Stimulated activated CD8-positive, alpha-beta memory T cell treated with anti-CD3 and anti-CD28 coated beads, Interleukin-12 subunit alpha, Interleukin-12 subunit beta, amount 100 ng/mL, for 1 hour (primary cell): ENCODE measurements around the gene PBLD.
"Not testable (repeated sequence)": the region's sequence is repeated elsewhere in the genome, so short reads cannot be mapped to it uniquely, and the experiment has no call there.

Experiments
- DNase-seq: peaks from one replicate; pipeline ENCODE4 v3.0.0-alpha.2; 2020; ENCODE audit warnings: low read depth

PBLD gene

GRCh38 chr10:68330852-68331454, 1.8 kb downstream of the PBLD start:
- no peak for DNase-seq

DNA sequence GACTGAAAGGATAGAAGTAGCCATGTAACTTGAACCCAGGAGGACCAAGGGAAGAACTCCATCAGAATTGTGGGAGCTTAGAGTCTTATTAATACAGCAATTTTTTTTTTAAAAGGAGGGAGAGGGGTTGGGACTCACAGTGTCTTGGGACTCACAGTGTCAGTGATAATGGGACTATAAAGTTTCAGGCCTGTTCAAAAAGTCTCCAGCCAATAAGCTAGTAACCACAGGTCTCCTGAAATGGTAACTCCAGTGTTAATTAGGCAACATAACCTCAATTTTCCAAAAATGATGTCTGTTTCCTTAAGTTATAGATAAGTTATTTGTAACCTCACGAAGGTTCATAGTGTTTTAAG, 3.2 kb downstream of the PBLD start:
- no peak for DNase-seq

GRCh38 chr10:68327889-68328786, 4.6 kb downstream of the PBLD start:
- no peak for DNase-seq

DNA sequence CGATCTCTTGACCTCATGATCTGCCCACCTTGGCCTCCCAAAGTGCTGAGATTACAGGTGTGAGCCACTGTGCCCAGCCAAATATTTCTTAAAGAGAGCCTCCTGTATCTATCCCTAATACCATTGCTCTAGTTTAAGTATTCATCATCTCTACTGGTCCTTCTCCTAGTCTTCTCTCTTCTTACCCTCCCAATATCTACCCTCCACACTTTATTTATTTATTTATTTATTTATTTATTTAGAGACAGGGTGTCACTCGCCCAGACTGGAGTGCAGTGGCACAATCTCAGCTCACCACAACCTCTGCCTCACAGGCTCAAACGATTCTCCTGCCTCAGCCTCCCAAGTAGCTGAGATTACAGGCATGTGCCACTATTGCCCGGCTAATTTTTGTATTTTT, 8.3 kb downstream of the PBLD start:
- DNase-seq = not testable (repeated sequence)

GRCh38 chr10:68318331-68319059, 14.2 kb downstream of the PBLD start:
- DNase-seq = no peak

GRCh38 chr10:68315582-68315981, 17.1 kb downstream of the PBLD start:
- DNase-seq = no peak

DNA sequence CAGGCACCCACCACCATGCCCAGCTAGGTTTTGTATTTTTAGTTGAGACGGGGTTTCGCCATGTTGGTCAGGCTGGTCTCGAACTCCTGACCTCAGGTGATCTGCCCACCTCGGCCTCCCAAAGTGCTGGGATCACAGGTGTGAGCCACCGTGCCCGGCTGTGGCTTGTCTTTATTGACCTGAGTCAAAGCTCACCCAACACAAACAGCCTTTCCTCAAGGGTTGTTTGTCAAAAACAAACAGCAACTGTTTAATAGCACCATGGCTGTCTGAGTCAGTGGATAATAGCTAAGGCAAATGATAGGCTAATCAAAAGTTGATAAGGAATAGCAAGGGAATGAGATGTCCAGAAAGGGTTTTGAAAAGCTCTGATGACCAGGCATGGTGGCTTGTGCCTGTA, 17.8 kb downstream of the PBLD start:
- DNase-seq = not testable (repeated sequence)

DNA sequence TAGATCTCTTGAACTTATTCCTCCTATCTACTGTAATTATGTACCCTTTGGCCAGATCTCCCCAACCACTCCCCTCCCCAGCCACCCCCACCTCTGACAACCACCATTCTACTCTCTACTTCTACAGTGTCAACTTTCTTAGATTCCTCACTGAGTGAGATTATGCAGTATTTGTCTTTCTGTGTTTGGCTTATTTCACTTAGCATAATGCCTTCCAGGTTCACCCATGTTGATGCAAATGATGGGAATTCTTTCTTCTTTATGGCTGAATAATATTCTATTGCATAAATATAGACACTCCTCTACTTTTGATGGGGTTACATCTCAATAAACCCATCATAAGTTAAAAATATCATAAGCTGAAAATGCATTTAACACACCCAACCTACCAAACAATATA, 22.2 kb downstream of the PBLD start:
- no peak for DNase-seq

DNA sequence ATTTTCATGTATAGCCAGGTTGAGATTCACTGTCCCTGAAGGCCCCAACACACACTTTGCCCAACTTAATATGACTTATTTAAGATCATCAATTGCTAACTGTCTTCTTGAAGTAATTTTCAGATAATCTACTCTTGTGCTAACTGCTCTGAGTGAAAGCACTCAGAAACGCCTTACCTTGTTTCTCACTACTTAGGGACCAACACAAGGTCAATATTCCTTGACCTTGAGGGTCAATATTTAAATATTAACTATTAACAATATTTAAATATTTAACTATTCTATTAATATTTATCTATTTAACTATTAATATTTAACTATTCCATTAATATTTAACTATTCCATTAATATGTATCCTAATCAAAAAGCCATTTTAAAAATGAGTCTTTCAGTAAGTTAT, 26.9 kb downstream of the PBLD start:
- DNase-seq = no peak

GRCh38 chr10:68303849-68304412, 28.8 kb downstream of the PBLD start:
- no peak for DNase-seq

DNA sequence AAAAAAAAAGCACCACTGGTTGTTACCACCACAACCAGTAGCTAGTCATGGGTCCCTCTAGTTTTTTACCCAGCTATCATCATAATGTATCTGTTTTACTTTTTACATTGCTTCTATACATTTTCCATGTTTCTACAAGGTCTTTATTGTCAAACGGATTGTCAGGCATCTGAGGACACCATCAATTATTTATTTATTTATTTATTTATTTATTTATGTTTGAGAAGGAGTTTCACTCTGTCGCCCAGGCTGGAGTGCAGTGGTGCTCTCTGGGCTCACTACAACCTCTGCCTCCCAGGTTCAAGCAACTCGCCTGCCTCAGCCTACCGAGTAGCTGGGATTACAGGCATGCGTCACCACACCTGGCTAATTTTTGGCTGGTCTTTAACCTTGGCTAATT, 29.9 kb downstream of the PBLD start:
- no peak for DNase-seq

- DNase-seq = no peak
Measured at GRCh38 chr10:68302503-68302823, 30.3 kb downstream of the PBLD start.

DNA sequence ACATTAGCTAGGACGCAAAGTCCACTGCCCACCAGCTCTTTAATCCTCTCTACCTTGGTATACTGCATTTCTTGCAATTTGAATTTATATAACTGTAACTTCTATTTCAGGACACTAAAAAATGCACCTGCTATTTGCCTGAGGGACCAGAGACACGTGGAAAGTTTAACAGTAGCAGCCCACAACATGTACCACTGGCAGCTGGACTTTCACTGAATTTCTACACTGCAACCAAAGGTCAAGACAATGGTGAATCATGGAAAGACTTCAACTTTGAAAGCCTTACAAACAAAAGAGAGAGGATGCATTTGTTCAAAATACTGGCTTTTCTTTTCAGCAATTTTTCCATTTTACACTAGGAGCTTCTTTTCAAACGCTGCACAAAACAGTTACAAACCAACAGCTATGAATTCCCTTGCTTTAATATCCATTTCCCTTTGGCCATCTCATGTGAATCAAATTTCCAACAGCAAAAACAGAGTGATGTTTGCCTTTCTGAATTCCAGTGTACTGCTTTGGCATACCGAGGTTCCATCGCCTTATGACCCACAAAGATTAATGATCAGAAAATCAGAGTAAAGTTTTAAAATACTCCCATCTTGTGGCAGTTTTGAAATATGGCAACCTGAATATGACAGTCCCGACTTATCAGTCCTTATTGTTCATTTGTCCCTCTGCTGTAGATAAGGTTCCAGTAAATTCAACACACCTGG, 30.8 kb downstream of the PBLD start:
- DNase-seq = no peak

DNA sequence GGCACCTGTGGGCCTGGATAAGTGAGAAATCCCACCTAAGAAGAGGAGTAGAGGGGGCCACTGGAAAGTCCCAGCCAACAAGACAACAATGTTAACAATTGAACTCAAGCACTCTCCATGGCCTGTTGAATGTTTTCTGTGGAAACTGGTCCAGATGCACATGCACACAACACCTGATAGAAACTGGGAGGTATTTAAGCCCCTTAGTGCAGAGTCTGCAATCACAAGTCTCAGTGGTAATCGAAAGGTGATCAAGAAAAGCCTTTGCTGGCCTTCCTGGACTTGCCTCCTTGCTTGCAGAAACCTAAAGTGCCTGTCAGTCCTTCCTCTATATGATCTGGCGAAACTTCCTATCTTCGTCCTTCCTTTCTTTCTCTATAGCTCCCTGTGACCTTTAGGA, 31.4 kb downstream of the PBLD start:
- DNase-seq = no peak

GRCh38 chr10:68296843-68297663, 35.7 kb downstream of the PBLD start:
- no peak for DNase-seq

GRCh38 chr10:68290736-68291135, 42.0 kb downstream of the PBLD start:
- no peak for DNase-seq

- DNase-seq = no peak
Measured at GRCh38 chr10:68288717-68289116, 44.0 kb downstream of the PBLD start.

DNA sequence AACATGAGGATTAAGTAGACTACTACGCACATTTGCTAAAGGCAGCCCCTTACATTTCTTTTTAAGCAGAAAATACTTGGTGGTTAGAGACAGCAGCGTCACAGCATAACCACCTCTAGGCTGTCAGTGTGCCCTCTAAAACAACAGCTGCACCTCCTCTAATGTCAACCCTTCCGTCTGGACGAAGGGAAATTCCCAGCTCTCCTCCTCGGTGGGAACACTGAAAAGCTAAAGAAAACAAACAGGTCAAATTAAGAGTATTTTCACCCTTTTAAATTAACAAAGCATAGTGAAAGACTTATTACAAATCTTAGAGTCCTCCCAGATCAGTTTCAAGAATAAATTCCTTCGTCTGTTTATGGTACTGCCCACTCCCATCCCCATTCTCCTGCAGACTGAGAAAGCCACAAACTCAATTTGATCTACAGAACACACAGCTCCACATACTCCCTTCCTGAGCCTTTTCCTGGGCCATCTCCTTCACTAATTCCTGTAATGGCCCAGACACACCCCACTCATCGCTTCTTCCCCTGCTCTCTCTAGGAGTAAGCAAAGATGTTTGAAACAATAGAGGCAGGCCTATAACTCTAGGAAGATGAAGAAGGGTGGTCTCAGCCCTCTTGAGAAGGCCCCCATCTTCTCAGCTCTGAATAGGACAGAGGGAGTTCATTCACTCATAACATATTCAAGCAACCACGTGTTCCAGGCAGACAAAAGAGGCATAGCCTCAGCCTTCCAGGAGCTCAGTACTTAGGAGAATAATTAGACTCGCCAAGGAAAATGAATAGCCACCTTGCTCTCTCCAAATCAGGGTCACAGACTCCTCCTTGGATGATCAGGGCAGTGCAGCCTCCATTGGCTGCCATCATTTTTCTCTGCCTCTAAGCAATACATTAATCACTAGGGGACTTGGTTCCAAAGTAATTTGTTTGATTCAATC, 48.4 kb downstream of the PBLD start:
- DNase-seq = no peak

GRCh38 chr10:68280758-68281157, 52.0 kb downstream of the PBLD start:
- no peak for DNase-seq
